NCI-H345 treated with DMSO at 0.1 percent for 48 hours (cell line): ENCODE results near the gene ALOX15.
"Not testable (repeated sequence)": the region's sequence is repeated elsewhere in the genome, so short reads cannot be mapped to it uniquely, and the experiment has no call there.

Source experiments
- DNase-seq: peaks from one replicate; lab custom pipeline; 2025; ENCODE audit not compliant: unreplicated experiment; lab: John Stamatoyannopoulos, UW

Gene ALOX15

DNA sequence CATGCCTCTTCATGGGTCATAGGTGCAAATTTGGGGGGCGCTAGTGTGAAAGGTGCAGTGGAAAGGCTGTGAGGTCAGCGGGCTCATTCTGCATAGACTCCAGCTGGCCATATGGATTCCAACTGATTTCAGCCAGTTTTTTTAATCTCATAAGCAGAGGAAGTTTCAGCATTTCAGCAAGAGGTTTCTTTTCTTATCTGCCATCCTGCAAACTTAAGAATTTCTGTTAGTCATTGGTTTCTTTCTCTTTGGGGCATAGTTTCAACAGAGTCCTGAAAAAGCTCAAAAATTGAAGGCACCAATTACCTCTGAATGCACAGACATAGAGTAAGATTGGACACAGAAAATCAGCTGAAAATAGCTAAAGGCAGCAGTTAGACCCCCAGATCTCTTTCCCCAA, 16.2 kb upstream of the ALOX15 start:
- DNase-seq, result no peak

DNA sequence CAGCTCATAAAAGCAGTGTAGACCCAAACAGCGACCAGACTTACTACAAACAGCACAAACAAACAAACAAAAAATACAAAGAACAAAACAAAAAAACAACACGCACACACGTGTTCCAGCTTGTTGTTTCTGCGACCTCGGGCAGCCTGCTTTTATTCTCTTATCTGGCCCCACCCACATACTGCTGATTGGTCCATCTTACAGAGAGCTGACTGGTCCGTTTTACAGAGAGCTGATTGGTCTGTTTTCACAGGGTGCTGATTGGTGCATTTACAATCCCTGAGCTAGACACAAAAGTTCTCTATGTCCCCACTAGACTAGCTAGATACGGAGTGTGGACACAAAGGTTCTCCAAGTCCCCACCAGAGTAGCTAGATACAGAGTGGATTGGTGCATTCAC, 14.5 kb upstream of the ALOX15 start:
- not testable (repeated sequence) for DNase-seq

DNA sequence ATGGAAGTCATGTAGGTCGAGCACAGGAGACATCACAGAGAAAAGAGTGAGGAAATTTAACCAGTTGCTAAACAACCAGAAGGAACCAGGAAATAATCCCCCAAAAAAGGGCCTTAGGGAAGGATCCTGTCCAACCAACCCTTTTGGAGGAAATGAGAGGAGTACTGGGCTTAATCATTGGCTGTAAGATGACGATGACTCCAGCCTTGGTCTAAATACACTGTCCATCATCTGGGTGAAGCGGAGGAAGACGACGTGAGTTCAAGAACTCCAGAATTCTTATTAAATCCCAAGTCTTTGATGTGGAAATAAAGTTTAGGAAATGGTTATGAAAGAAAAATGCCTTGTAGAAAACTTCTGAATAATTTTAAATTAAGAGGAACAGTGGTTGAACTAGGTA, 11.5 kb upstream of the ALOX15 start:
- no peak for DNase-seq

DNA sequence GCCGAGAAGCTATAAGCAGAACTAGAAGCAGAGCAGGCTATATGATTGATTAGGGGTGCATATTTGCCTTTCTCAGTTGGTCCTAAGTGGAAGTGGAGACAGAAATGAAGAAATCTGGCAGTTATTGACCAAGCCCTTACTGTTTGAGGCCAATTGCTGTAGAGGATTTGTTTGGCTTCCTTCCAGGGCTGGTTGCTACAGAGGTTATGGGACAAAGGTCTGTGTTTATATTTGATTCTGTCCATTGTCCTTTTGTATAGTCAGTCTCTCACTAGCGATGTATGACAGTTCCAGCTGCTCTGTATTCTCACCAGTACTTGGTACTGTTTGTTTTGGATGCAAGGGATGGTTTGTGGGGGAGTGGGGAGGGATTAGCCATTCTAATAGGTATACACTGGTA, 7.3 kb upstream of the ALOX15 start:
- peak; percentile 87 for DNase-seq

GRCh38 chr17:4645642-4646041, 4.2 kb upstream of the ALOX15 start:
- DNase-seq, result no peak

GRCh38 chr17:4643676-4644075, 2.2 kb upstream of the ALOX15 start:
- no peak for DNase-seq

GRCh38 chr17:4642286-4642685, 808 bp upstream of the ALOX15 start:
- no peak for DNase-seq

GRCh38 chr17:4640569-4641188, 799 bp downstream of the ALOX15 start:
- DNase-seq, result not testable (repeated sequence)

DNA sequence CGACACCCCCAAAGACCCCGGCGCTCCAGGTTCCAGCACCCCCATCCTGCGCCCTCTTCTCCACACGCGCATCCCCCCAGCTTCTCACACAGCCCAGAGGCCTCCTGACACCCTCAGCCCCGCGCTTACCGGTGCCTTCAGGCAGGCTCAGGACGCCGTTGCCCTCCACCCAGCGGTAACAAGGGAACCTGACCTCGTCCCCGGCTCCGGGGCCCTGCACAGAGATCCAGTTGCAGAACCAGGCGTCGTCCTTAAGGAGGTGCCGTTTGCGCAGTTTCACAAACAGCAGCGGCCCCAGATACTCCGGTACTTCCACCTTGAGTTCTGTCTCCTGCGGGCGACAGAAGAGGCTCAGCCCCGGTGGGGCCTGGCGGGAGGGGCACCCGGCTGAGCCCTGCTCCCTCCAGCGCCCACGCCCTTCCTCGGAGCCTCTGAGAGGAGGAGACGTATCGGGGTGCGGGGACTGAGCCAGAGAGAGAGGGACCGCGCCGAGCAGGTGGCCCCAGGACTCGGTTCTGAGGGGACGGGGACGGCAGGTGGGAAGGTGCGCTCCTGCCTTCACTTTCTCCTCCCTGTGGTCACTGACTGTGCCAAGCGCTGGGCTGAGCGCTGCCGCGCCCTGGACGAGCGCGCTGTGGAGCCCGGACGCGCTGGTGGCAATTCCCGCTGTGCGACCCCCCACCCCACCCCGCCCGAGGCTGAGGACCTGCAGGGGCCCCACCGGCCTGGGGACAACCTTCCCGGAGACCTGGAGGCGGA, 2.0 kb downstream of the ALOX15 start:
- DNase-seq, result not testable (repeated sequence)

DNA sequence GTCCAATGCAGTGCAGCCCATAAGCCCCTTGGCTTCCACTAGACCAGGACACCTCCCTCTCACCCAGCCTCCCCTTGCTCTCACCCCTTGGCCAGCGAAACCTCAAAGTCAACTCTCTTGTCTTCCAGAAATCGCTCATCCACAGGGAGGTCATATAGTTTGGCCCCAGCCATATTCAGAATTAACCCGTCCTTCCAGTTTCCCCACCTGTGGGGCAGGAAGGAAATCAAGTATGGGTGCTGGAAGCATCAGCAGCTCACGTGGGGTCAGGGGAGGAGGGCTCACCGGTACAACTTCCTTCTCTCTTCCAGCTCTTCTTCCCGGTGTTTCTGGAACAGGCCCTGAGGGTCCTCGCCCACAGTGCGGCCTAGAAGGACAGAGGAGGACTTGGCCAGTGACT, 2.7 kb downstream of the ALOX15 start:
- DNase-seq, result not testable (repeated sequence)

- no peak for DNase-seq
These were observed 4.9 kb downstream of the ALOX15 start for GRCh38 chr17:4636474-4637100.

GRCh38 chr17:4635823-4636375, 5.6 kb downstream of the ALOX15 start:
- DNase-seq, result no peak

- no peak for DNase-seq
These were observed 6.5 kb downstream of the ALOX15 start for GRCh38 chr17:4634976-4635375.

GRCh38 chr17:4633643-4634042, 7.8 kb downstream of the ALOX15 start:
- DNase-seq, result no peak

- DNase-seq, result no peak
These were observed 8.9 kb downstream of the ALOX15 start for GRCh38 chr17:4632581-4632920.

- DNase-seq, result no peak
These were observed 9.5 kb downstream of the ALOX15 start for GRCh38 chr17:4631836-4632580.

- DNase-seq, result no peak
These were observed 10.0 kb downstream of the ALOX15 start for GRCh38 chr17:4631431-4631830.

DNA sequence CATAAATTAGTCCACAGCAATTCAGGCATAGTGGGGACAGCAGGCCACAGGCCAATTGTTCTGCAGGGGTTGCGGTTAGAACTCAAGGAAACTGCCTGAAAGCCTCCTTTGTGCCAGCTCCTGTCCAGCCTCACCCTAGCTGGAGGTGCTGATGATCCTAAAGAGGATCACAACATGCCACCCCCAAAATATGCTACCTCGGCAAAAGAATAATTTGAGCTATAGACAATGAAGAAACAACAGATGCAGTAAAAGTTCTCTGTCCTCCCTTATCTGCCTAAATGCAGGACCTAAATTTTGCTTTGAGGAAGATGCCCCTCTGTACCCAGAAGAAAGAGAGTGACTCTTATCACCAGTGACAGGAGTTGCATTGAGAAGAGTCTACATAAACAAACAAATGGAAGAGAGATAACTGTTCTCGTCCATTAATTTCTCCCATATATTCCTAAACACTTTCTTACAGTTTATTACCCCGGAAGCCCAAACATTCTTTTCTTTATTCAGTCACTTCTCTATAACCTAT, 14.7 kb downstream of the ALOX15 start:
- DNase-seq, result no peak

- no peak for DNase-seq
These were observed 16.3 kb downstream of the ALOX15 start for GRCh38 chr17:4625181-4625617.

DNA sequence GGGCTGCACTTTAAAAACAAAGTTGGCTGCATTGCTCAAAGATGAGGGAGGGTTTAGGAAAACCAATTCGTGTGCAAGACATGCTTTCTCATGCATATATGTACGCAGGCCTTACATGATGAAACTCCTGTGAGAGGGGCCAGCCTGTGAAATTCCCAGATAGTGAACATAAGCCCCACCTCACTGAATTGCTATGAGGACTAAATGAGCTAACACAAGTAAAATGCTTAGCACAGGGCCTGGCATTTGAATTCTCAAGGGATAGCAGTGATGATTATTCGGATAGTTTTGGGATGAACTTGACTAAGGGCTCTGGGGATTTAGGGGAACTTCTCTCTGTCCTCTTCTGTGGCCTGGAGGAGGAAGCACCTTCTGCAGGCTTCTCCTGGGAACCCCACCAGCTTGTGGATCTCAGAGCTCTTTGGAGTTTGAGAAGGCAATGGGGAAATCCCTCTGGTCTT, 17.0 kb downstream of the ALOX15 start:
- DNase-seq, result not testable (repeated sequence)

- no peak for DNase-seq
These were observed 18.2 kb downstream of the ALOX15 start for GRCh38 chr17:4623249-4623648.
